ENCODE results near the gene TWIST1.

DNA sequence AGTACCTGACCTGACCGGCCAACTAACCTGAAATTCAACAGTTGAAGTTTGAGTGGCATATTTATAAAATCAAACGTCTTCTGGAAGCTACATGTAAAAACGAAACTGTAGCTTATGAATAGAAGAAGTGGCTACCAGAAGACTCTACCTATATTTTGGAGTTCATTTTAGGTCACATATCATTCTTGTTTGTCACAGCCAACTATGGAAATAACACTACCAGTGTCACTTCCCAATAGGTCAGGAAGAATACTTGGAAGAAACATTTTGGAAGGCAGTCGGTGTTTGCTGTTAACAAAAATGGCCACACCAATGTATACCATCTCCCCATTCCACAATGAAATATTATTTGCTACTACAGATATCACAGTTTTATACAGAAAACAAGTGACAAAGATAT lies 12.6 kb downstream of the TWIST1 start:
- TF ChIP-seq, protein P1, sequence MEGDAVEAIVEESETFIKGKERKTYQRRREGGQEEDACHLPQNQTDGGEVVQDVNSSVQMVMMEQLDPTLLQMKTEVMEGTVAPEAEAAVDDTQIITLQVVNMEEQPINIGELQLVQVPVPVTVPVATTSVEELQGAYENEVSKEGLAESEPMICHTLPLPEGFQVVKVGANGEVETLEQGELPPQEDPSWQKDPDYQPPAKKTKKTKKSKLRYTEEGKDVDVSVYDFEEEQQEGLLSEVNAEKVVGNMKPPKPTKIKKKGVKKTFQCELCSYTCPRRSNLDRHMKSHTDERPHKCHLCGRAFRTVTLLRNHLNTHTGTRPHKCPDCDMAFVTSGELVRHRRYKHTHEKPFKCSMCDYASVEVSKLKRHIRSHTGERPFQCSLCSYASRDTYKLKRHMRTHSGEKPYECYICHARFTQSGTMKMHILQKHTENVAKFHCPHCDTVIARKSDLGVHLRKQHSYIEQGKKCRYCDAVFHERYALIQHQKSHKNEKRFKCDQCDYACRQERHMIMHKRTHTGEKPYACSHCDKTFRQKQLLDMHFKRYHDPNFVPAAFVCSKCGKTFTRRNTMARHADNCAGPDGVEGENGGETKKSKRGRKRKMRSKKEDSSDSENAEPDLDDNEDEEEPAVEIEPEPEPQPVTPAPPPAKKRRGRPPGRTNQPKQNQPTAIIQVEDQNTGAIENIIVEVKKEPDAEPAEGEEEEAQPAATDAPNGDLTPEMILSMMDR (IDR thresholded peaks at IDR 0.05), result no peak
- no peak for TF ChIP-seq SIN3A (IDR thresholded peaks at IDR 0.05; ENCODE audit: borderline replicate concordance, insufficient read depth, low read depth, low read length)
